Activated naive CD8-positive, alpha-beta T cell treated with anti-CD3 and anti-CD28 coated beads, Interleukin-2, amount 10 ng/mL, durations not matched to agents 7 days and 5 days (primary cell): ENCODE data around the gene ZGPAT. TPM values are rescaled to one million over a fixed set of nuclear protein-coding genes. Genes with fewer than 3 reads are reported as not detected.
"Not testable (repeated sequence)": the region's sequence is repeated elsewhere in the genome, so short reads cannot be mapped to it uniquely, and the experiment has no call there.

Experiments used
- ATAC-seq: fragments of 150-1000 bp; cut with Tn5 transposase; one replicate; pipeline ENCODE4 v1.10.0; 2021; ENCODE audit warnings: low read depth, moderate library complexity
- POLR2A ChIA-PET: fragments of 350-600 bp; sonication (Branson Sonifier 250); formaldehyde crosslinking; loops from one replicate; lab custom pipeline; 2021; ENCODE audit warnings: antibody characterized with exemption; lab: Charles Lee
- DNase-seq: peaks from one replicate; pipeline ENCODE4 v3.0.0; 2021
- H3K27ac Mint-ChIP-seq: one replicate; pipeline ENCODE4 v1.8.0; 2022; ENCODE audit warnings: mild to moderate bottlenecking, mixed read lengths
- H3K27me3 Mint-ChIP-seq: one replicate; pipeline ENCODE4 v1.8.0; 2022; ENCODE audit warnings: mild to moderate bottlenecking, moderate library complexity, mixed read lengths
- H3K36me3 Mint-ChIP-seq: one replicate; pipeline ENCODE4 v1.8.0; 2021; ENCODE audit warnings: mild to moderate bottlenecking, mixed read lengths
- H3K4me1 Mint-ChIP-seq: one replicate; pipeline ENCODE4 v1.8.0; 2021; ENCODE audit warnings: mixed read lengths
- H3K4me3 Mint-ChIP-seq: one replicate; pipeline ENCODE4 v1.8.0; 2022; ENCODE audit warnings: mild to moderate bottlenecking, moderate library complexity, mixed read lengths
- H3K9me3 Mint-ChIP-seq: one replicate; pipeline ENCODE4 v1.8.0; 2021; ENCODE audit warnings: mixed read lengths
- total RNA-seq, 2 experiments: library from RNA; stranded (reverse); gene quantifications; one replicate each; pipeline ENCODE4 v1.2.3, GENCODE V29; 2021

The ZGPAT gene
- total RNA-seq, 2 experiments from 2014 or later, result 43.0 to 44.5 TPM

DNA sequence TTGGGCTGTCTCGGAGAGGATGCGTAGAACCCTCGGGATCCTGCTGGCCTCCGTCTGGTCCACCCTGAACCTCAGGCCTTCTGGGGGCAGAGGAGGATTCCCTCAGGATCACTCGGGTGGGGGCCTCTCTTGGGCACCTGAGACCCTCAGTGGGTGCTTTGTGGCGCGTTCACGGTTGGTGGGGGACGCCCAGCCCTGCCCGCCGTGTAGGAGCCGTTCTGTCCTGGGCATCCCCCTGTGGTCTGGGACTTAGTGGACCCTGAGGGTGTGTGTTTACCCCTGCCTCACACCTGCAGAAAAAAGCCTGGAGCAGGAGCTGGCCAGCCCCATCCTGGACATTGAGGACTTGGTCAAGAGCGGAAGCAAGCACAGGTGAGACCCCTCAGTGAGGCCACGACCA is 42.1 kb upstream of the ZGPAT start:
- H3K4me1 Mint-ChIP-seq, result no peaks in the 10 kb centered on the region
- no peaks in the 10 kb centered on the region for H3K27me3 Mint-ChIP-seq
- ATAC-seq (no peak), DNase-seq (no peak)
- H3K27ac Mint-ChIP-seq, result no peak overlapping the region
- peaks cover 11% of the 10 kb centered on the region for H3K36me3 Mint-ChIP-seq
- no peak overlapping the region for H3K4me3 Mint-ChIP-seq
- H3K9me3 Mint-ChIP-seq, result no peaks in the 10 kb centered on the region
- POLR2A ChIA-PET, result no interaction called here

DNA sequence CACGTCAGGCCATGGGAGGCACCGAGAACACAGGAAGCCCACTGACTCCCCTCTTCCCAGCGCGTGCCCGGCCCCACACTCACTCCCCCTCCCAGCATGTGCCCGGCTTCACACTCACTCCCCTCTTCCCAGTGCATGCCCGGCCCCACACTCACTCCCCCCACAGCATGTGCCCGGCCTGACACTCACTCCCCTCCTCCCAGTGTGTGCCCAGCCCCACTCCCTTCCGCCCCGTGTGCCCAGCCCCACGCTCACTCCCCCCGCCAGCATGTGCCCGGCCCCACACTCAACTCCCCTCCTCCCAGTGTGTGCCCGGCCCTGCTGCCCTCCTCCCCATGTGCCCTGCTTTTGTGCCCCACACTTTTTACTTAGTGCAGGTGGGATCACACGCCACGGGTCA is 40.0 kb upstream of the ZGPAT start:
- ATAC-seq (no peak), DNase-seq (no peak)
- POLR2A ChIA-PET, result no interaction called here
- Mint-ChIP-seq H3K27me3 (no peaks in the 10 kb centered on the region), H3K9me3 (no peaks in the 10 kb centered on the region), H3K27ac (no peak overlapping the region), H3K36me3 (peaks cover 13% of the 10 kb centered on the region), H3K4me3 (no peak overlapping the region), H3K4me1 (no peaks in the 10 kb centered on the region)

DNA sequence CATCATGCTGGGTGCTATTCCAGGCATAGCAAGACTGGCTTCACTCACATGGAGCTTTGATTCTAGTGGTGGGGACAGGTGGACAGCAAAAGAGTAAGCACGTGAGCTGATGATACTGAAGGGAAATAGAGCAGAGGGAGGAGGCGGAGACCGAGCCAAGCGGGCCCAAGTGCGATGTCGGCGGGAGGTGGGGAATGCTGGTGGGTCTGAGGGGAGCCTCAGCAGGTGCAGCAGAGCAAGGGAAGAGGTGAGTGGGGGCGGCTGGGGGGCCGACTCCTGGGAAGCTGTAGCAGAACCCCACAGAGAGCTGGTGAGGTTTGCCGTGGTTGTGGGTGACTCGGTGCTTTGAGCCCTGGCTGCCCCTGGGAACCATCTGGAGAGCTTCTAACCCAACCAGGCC is 39.5 kb upstream of the ZGPAT start:
- POLR2A ChIA-PET, result interaction anchor here (0.9 to 1.0 kb wide), 2 partner anchors 26 to 68 kb away, joined by 3 read pairs; partner anchors contain the start of gene LIME1
- Mint-ChIP-seq H3K9me3 (no peaks in the 10 kb centered on the region), H3K27ac (no peak overlapping the region), H3K4me1 (no peaks in the 10 kb centered on the region), H3K36me3 (peaks cover 13% of the 10 kb centered on the region), H3K27me3 (no peaks in the 10 kb centered on the region), H3K4me3 (no peak overlapping the region)
- no peak for ATAC-seq
- DNase-seq, result no peak

DNA sequence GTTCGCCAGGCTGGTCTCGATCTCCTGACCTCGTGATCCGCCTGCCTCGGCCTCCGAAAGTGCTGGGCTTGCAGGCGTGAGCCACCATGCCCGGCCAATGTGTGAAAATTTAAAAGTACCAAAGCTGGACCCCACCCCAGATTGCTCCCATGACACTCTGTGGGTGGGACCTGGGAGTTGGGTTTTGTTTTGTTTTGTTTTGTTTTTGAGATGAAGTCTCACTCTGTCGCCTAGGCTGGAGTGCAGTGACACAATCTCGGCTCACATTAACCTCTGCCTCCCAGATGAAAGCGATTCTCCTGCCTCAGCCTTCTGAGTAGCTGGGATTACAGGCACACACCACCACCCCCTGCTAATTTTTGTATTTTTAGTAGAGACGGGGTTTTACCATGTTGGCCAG is 36.1 kb upstream of the ZGPAT start:
- H3K36me3 Mint-ChIP-seq, result peaks cover 16% of the 10 kb centered on the region
- ATAC-seq, result not testable (repeated sequence)

DNA sequence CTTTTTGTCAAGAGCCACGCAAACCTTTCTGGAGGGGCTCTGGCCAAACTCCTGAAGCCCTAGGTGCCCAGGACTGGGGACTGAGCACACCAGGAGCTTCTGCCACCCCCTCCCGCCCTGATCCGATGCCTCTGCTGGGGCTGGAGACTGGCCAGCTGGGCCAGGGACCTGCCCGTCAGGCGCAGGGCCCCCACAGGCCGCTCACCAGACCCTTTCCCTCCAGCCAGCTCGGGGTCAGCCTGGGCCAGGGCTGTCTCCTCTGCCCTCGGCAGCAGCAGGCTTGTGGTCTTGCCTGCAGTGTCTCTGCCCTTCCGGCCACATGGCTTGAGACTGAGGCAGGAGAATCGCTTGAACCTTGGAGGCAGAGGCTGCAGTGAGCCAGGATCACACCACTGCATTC is 35.2 kb upstream of the ZGPAT start:
- Mint-ChIP-seq H3K9me3 (no peaks in the 10 kb centered on the region), H3K36me3 (peaks cover 16% of the 10 kb centered on the region), H3K27me3 (no peaks in the 10 kb centered on the region), H3K4me1 (no peaks in the 10 kb centered on the region), H3K4me3 (no peak overlapping the region), H3K27ac (no peak overlapping the region)
- DNase-seq, result no peak
- ATAC-seq, result no peak
- POLR2A ChIA-PET, result no interaction called here

More for the DNA sequence above, 36.1 kb upstream of the ZGPAT start:
- not testable (repeated sequence) for H3K27me3 Mint-ChIP-seq, DNase-seq, H3K4me1 Mint-ChIP-seq, H3K9me3 Mint-ChIP-seq, H3K27ac Mint-ChIP-seq, H3K4me3 Mint-ChIP-seq
- POLR2A ChIA-PET, result interaction anchor here (0.6 kb wide), 1 partner anchor 174 kb away, joined by 3 read pairs; no protein-coding TSS in a partner anchor

DNA sequence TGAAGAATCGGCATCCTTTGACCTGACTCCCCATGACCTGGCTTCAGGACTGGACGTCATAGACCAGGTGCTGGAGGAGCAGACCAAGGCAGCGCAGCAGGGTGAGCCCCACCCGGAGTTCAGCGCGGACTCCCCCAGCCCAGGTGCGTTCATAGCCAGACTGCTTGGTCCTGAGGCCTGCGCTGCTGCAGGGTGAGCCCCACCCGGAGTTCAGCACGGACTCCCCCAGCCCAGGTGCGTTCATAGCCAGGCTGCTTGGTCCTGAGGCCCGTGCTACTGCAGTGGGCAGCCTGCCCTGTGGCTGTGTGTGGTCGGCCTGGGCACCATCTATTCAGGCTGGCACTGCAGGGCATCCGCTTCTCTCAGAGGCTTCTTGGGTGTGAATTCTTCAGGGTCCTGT is 33.9 kb upstream of the ZGPAT start:
- Mint-ChIP-seq H3K4me3 (no peak overlapping the region), H3K9me3 (no peaks in the 10 kb centered on the region), H3K27me3 (no peaks in the 10 kb centered on the region), H3K27ac (no peak overlapping the region), H3K36me3 (peaks cover 12% of the 10 kb centered on the region), H3K4me1 (no peaks in the 10 kb centered on the region)
- POLR2A ChIA-PET, result no interaction called here
- DNase-seq, result no peak
- no peak for ATAC-seq

DNA sequence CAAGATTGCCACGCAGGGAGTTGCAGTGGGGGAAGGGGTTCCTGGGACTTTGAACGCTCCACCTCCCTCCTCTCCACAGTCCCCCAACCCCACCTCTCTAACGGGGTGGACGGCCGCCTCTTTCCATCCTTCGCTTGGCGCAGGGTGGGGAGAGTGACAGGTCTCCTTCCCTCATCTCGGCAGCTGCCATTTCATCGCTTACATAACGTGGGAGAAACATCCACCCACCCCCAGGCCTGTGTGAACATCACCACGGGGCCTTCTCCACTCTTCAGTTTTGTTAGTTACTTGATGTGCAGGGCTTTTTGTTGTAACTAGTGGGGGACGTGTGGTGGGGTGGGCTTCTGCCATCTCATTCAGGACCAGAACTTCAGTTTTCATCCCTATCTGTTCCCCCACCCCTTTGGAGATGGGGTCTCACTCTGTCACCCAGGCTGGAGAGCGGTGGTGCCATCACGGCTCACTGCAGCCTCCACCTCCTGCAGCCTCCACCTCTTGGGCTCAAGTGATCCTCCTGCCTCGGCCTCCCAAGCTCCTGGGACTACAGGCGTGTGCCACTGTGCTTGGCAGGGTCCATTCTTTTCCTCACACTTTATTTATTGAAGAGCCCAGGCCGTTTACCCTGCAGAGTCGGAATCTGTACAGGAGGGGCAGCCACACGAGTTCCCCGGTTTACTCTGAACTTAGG is 32.0 kb upstream of the ZGPAT start:
- H3K4me3 Mint-ChIP-seq, result no peak overlapping the region
- no peaks in the 10 kb centered on the region for H3K27me3 Mint-ChIP-seq
- POLR2A ChIA-PET, result no interaction called here
- no peaks in the 10 kb centered on the region for H3K9me3 Mint-ChIP-seq
- no peak overlapping the region for H3K27ac Mint-ChIP-seq
- peaks cover 11% of the 10 kb centered on the region for H3K36me3 Mint-ChIP-seq
- H3K4me1 Mint-ChIP-seq, result no peaks in the 10 kb centered on the region
- DNase-seq (no peak), ATAC-seq (no peak)

DNA sequence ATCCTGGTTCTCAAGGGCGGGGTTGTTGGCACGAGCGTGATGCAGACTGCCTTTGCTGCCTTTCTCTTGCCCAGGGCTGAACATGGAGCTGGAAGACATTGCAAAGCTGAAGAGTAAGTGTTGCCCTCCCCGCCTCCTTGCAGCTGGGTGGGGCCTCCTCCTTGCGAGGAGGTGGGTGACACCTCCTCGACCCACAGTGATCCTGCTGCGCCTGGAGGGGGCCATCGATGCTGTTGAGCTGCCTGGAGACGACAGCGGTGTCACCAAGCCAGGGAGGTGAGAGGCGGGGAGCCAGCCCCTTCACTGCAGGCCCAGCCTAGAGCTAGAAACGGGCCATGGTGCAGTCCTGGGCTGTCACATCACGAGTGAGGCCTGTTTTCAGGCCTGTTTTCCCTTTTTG is 29.8 kb upstream of the ZGPAT start:
- Mint-ChIP-seq H3K27me3 (no peaks in the 10 kb centered on the region), H3K9me3 (no peaks in the 10 kb centered on the region), H3K4me3 (no peak overlapping the region), H3K36me3 (peaks cover 8% of the 10 kb centered on the region), H3K27ac (no peak overlapping the region), H3K4me1 (no peaks in the 10 kb centered on the region)
- POLR2A ChIA-PET, result no interaction called here
- ATAC-seq, result no peak
- DNase-seq, result no peak

DNA sequence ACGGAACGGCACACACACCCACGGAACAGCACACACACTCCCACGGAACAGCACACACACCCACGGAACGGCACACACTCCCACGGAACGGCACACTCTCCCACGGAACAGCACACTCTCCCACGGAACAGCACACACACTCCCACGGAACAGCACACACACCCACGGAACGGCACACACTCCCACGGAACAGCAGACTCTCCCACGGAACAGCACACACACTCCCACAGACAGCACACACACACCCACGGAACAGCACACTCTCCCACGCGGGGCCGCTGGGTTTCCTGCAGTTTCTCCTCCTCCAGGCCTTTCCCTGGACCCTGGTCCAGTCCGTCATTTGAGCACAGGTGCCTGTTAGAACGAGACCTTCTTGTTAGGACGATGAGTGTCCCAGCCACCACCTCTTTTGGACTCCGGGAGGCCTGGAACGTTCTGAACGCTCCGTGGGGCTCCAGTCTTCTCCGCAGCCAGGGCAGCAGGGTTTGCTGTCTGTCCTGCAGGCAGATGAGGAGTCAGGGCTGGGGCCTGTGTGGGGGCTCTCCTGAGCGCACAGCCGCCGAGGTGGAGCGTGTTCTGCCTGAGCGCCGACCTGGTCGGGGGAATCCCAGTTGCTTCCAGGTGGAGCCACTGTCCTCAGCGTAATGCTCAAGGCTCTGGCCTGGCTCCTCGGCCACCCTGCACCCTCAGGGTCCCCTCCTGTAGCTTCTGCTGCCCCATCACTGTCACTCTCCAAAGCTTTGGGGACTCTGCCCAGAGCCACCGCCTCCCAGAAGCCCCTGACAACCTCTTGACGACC is 29.0 kb upstream of the ZGPAT start:
- H3K9me3 Mint-ChIP-seq, result no peaks in the 10 kb centered on the region
- no peak overlapping the region for H3K27ac Mint-ChIP-seq
- DNase-seq (no peak), ATAC-seq (no peak)
- peaks cover 6% of the 10 kb centered on the region for H3K36me3 Mint-ChIP-seq
- no peaks in the 10 kb centered on the region for H3K4me1 Mint-ChIP-seq
- POLR2A ChIA-PET, result no interaction called here
- H3K4me3 Mint-ChIP-seq, result no peak overlapping the region
- H3K27me3 Mint-ChIP-seq, result no peaks in the 10 kb centered on the region

DNA sequence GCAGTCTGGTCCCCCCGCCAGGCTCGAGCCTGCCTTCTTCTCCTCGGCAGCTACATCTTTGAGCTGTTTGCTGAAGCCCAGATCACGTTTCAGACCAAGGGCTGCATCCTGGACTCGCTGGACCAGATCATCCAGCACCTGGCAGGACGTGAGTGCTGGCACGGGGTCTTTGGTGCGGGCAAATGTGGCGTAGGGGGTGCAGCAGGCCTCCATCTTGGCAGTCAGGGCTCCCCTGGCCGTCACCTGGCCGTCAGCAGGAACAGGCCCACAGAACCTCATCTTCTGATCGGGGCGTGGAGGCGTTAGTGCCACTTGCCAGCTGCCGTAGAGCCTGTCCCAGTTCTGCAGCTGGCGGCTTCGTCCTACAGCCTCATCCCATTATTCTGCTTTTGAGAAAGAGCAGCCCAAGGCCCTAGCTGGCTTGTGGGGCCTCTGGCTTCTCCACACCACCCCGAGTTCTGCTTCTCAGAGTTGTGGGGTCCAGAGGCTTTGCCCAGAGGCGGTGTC is 28.0 kb upstream of the ZGPAT start:
- H3K27me3 Mint-ChIP-seq, result no peaks in the 10 kb centered on the region
- H3K4me1 Mint-ChIP-seq, result no peaks in the 10 kb centered on the region
- peaks cover 5% of the 10 kb centered on the region for H3K36me3 Mint-ChIP-seq
- ATAC-seq, result no peak
- POLR2A ChIA-PET, result interaction anchor here (0.5 kb wide), 1 partner anchor 191 kb away, joined by 3 read pairs; no protein-coding TSS in a partner anchor
- H3K4me3 Mint-ChIP-seq, result no peak overlapping the region
- H3K9me3 Mint-ChIP-seq, result no peaks in the 10 kb centered on the region
- DNase-seq, result no peak
- H3K27ac Mint-ChIP-seq, result no peak overlapping the region

DNA sequence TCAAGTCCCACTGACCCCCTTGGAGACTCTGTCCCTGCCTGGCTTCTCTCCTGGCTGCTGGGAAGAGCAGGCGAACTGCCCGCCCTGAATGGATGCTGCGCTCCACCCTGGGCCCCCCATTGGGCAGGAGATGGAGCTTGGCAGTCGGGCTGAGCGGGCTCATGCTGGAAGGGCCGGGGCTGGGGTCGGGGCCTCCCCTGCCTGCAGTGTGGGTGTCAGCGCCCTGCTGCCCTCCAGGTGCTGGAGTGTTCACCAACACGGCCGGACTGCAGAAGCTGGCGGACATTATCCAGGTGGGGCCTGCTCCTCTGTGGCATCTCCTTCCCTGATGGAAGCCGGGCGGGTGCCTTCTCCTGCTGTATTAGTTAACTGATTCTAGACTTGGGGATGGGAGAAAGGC is 27.4 kb upstream of the ZGPAT start:
- ATAC-seq (no peak), DNase-seq (no peak)
- Mint-ChIP-seq H3K4me3 (no peak overlapping the region), H3K27me3 (no peaks in the 10 kb centered on the region), H3K27ac (no peak overlapping the region), H3K36me3 (peaks cover 5% of the 10 kb centered on the region), H3K4me1 (no peaks in the 10 kb centered on the region), H3K9me3 (no peaks in the 10 kb centered on the region)
- POLR2A ChIA-PET, result interaction anchor here (0.5 kb wide), 1 partner anchor 190 kb away, joined by 3 read pairs; no protein-coding TSS in a partner anchor

DNA sequence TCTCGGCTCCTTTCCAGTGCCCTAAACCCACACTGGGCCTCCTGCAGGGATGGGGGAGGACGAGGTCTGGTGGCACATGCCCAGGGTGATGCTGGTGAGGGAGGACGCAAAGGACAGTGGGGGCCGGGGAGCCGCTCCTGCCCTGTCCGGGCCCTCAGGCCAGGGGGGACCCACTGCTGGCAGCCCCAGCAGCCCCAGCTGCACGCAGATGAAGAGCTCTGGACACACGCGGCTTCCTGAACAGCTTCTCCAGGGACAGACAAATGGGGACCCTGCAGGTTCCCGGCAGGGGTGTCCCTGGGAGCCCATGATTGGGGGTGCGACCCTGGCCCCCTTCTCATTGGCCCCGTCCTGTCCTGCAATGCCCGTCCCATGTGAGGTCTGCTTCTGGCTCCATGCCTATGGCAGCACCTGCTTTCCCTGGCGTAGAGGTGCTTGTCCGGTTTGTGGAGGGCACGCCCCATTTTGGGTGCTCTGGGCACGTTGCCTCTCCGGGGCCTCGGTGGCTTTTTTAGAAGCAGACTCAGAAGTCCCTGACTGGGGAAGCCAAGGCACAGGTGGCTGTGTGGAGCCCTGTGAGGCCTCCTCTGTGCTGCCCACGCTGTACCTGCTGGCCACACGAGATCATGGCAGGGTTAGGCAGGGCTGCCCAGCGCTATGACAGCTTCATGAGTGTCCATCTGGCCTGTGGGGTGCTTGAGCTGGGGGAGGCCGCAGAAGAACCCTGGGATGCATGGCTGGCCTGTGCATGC is 26.8 kb upstream of the ZGPAT start:
- H3K27me3 Mint-ChIP-seq, result no peaks in the 10 kb centered on the region
- DNase-seq (no peak), ATAC-seq (no peak)
- no peak overlapping the region for H3K27ac Mint-ChIP-seq
- H3K36me3 Mint-ChIP-seq, result peaks cover 3% of the 10 kb centered on the region
- no peaks in the 10 kb centered on the region for H3K4me1 Mint-ChIP-seq
- POLR2A ChIA-PET, result no interaction called here
- H3K4me3 Mint-ChIP-seq, result no peak overlapping the region
- H3K9me3 Mint-ChIP-seq, result no peaks in the 10 kb centered on the region

DNA sequence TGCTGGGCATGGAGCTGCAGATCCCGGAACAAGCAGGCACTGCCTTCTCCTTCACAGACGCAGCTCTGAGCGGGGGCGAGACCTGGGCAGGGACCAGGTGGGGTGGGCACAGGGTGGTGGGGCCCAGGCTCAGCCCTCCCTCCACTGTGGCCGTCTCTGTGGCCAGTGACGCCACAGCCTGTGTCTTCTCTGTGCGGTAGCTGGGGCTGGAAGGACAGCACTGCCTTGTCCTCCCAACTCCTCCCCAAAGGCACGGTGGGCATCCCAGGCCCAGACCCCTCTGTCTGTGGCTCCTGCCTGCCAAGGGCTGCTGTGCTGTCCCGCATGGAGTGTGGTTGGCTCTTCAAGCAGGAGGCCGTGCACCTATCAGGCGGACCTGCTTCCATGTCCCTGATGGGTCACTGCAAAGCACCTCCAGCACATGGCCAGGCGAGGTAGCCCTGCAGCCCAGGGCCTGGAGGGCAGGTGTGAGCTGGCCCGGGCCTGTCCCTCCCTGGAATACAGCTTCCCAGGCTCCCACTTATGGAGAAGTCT is 26.2 kb upstream of the ZGPAT start:
- DNase-seq (no peak), ATAC-seq (no peak)
- no peak overlapping the region for H3K27ac Mint-ChIP-seq
- H3K9me3 Mint-ChIP-seq, result no peaks in the 10 kb centered on the region
- H3K27me3 Mint-ChIP-seq, result no peaks in the 10 kb centered on the region
- no peaks in the 10 kb centered on the region for H3K4me1 Mint-ChIP-seq
- POLR2A ChIA-PET, result no interaction called here
- no peak overlapping the region for H3K4me3 Mint-ChIP-seq
- H3K36me3 Mint-ChIP-seq, result no peaks in the 10 kb centered on the region
